ENCODE results near the gene DPPA2.

DPPA2 gene

DNA sequence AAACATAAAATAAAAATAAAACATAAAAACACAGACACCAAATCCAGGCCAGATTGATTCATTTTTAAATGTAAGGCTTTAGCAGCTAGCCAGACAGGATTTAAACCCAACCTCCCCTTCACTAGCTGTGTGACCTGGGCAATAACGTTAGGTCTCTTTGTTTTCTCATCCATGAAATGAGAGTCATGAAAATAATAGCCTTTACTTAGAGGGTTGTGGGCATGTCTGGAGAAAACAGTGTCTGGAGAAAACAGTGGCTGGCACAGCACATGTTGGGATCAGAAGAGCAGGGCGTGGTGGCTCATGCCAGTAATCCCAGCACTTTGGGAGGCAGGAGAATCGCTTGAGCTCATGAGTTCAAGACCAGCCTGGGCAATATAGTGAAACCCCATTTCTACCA, 22.9 kb upstream of the DPPA2 start:
- TF ChIP-seq, protein P1, sequence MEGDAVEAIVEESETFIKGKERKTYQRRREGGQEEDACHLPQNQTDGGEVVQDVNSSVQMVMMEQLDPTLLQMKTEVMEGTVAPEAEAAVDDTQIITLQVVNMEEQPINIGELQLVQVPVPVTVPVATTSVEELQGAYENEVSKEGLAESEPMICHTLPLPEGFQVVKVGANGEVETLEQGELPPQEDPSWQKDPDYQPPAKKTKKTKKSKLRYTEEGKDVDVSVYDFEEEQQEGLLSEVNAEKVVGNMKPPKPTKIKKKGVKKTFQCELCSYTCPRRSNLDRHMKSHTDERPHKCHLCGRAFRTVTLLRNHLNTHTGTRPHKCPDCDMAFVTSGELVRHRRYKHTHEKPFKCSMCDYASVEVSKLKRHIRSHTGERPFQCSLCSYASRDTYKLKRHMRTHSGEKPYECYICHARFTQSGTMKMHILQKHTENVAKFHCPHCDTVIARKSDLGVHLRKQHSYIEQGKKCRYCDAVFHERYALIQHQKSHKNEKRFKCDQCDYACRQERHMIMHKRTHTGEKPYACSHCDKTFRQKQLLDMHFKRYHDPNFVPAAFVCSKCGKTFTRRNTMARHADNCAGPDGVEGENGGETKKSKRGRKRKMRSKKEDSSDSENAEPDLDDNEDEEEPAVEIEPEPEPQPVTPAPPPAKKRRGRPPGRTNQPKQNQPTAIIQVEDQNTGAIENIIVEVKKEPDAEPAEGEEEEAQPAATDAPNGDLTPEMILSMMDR (IDR thresholded peaks at IDR 0.05; ENCODE audit: borderline replicate concordance, control extremely low read depth, extremely low read depth, insufficient read depth, missing control alignments): no peak
- in situ Hi-C loops (cut with MboI; ENCODE audit: low sequenced_read_pairs, unreplicated experiment): no loop called here
- DNase-seq (ENCODE audit: low spot score): no peak

DNA sequence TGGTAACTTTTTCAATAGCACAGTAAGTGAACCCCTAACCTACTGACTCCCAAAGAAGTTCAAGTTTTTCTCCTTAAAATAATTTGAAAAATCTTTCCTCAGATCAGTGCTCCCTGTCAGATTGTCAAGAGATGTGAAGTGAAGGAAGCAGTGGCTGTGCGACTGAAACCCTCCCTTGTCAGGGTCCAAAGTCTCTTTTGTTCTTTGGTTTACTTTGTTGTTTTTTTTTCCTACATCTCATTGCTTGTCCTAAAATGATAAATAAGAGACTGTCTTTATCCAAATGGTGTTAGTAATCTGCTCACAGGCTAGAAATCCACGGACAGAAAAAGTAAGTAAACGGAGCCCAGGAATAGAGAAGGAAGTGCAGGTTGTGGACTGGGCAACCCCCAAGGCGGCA, 22.0 kb upstream of the DPPA2 start:
- TF ChIP-seq, protein P1 (IDR thresholded peaks at IDR 0.05; ENCODE audit: borderline replicate concordance, control extremely low read depth, extremely low read depth, insufficient read depth, missing control alignments): no peak
- in situ Hi-C loops (cut with MboI; ENCODE audit: low sequenced_read_pairs, unreplicated experiment): no loop called here
- DNase-seq (ENCODE audit: low spot score): no peak

DNA sequence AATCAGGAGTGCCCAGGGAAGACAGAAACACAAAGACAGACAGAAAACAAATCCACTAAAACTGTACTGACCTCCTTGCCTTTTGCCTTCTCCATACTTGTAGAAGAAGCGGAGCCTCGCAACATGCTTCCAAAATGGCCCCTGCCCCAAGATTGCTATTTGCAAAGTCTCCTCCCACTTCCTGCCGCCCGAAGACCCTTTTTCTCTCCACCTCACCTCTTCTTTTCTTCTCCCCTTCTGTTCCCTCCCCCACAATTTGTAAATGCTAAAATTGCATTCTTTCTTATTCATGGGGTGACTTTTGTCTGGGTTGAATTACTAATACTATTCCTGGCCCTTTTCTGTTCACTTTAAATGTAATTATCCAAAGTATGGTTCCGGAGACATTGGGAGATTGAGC, 21.1 kb upstream of the DPPA2 start, which contains the start of gene DPPA4:
TSS of gene DPPA4 (minus strand) at position 154 of the 400 bp plus-strand sequence. CDS start at position 125, 29 bp downstream.
- DNase-seq (ENCODE audit: low spot score): no peak
- TF ChIP-seq, protein P1 (IDR thresholded peaks at IDR 0.05; ENCODE audit: borderline replicate concordance, control extremely low read depth, extremely low read depth, insufficient read depth, missing control alignments): no peak
- in situ Hi-C loops (cut with MboI; ENCODE audit: low sequenced_read_pairs, unreplicated experiment): no loop called here

DNA sequence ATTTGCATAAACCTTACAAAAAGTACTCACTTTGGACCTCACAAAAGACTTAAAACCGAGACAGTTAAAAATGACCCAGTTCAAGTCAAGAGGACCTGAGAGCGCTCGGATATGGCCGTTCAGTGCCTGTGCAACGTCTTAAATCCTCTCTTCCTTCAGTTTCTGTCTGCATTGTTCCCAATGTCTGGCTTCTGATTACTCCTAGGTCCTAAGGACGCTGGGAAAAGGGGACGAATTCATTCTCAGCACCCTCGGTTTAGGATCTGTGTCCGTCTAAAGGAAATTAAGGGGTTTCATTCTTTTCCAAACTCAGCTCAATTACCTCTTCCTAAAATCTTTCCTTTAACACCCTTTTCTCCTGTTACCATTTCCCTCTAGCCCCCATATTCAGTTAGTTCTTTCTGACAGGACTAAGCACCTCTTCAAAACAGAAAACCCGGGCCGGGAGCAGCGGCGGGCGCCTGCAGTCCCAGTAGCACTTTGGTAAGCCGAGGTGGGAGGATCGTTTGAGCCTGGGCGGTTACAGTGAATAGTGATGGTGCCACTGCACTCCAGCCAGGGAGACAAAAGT, 20.1 kb upstream of the DPPA2 start:
- in situ Hi-C loops (cut with MboI; ENCODE audit: low sequenced_read_pairs, unreplicated experiment): no loop called here
- TF ChIP-seq, protein P1 (IDR thresholded peaks at IDR 0.05; ENCODE audit: borderline replicate concordance, control extremely low read depth, extremely low read depth, insufficient read depth, missing control alignments): no peak
- no peak for DNase-seq (ENCODE audit: low spot score)

DNA sequence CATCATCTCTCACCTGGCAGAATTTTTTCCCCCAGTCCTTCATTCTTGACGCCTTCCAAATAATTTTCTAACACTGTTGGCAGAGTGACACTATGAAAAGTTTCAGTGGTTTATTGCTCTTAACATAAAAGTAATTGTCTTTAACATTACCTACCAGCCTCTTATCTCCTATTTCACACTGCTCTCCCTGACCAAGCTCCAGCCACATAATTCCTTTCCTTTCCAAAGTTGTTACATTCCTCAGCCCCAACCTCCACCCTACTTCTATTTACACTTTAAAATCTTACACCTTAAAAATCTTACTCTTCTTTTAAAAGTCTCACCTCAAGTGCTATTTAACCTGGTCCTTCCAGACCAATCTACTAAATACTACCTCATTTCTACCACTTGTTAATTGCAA, 18.3 kb upstream of the DPPA2 start:
- no peak for DNase-seq (ENCODE audit: low spot score)
- TF ChIP-seq, protein P1 (IDR thresholded peaks at IDR 0.05; ENCODE audit: borderline replicate concordance, control extremely low read depth, extremely low read depth, insufficient read depth, missing control alignments): no peak
- in situ Hi-C loops (cut with MboI; ENCODE audit: low sequenced_read_pairs, unreplicated experiment): no loop called here

DNA sequence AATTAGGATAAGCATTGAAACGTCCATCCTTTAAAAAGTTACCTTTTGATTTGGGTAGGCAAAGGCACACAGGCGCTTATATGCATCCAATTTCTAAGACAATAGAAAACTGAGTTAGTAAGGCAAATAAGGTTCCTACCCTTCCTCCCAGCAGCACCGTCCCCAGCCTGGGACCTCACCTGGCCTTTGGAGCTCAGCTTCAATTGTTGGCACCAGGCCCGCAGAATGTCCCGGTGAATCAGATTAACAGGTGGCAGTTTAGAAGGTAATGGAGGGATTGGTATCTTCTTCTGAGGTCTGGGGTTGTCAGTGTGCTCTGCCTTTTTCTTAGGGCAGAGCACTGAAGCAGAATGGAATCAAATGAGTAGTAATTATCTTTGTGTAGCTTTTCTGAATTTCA, 15.4 kb upstream of the DPPA2 start:
- TF ChIP-seq, protein P1 (IDR thresholded peaks at IDR 0.05; ENCODE audit: borderline replicate concordance, control extremely low read depth, extremely low read depth, insufficient read depth, missing control alignments): no peak
- in situ Hi-C loops (cut with MboI; ENCODE audit: low sequenced_read_pairs, unreplicated experiment): no loop called here
- DNase-seq (ENCODE audit: low spot score): no peak

Data from GM13976 (cell line).